ENCODE data around the gene GCK.

The GCK gene

DNA sequence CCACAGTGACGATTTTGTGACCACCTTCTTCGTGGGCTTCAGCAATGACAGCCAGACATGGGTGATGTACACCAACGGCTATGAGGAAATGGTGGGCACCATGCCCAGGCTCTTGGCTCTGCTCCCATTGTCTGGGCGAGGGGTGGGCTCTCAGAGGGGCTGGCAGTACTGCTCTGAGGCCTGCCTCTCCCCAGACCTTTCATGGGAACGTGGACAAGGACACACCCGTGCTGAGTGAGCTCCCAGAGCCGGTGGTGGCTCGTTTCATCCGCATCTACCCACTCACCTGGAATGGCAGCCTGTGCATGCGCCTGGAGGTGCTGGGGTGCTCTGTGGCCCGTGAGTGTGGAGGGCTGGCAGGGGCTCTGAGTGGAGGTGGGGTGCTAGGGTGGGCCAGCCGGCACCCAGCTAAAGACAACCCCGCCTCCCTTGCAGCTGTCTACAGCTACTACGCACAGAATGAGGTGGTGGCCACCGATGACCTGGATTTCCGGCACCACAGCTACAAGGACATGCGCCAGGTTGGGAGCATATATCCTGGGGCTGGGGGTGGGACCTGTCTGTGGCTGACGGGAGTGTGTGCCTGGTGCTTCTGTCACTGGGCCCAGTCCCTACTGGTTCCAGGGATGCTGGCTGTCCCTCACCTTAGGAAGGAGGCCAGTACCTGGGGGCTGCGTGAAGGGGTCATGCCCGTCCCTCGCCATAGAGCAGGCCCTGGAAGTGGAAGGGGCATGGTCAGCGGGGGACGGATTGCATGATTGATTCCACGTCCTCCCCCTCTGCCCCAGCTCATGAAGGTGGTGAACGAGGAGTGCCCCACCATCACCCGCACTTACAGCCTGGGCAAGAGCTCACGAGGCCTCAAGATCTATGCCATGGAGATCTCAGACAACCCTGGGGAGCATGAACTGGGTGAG is 78.3 kb downstream of the GCK start:
- H3K4me3 ChIP-seq (ENCODE audit: low read depth, low read length): no peak overlapping the region
- TF ChIP-seq, protein P1, sequence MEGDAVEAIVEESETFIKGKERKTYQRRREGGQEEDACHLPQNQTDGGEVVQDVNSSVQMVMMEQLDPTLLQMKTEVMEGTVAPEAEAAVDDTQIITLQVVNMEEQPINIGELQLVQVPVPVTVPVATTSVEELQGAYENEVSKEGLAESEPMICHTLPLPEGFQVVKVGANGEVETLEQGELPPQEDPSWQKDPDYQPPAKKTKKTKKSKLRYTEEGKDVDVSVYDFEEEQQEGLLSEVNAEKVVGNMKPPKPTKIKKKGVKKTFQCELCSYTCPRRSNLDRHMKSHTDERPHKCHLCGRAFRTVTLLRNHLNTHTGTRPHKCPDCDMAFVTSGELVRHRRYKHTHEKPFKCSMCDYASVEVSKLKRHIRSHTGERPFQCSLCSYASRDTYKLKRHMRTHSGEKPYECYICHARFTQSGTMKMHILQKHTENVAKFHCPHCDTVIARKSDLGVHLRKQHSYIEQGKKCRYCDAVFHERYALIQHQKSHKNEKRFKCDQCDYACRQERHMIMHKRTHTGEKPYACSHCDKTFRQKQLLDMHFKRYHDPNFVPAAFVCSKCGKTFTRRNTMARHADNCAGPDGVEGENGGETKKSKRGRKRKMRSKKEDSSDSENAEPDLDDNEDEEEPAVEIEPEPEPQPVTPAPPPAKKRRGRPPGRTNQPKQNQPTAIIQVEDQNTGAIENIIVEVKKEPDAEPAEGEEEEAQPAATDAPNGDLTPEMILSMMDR (IDR thresholded peaks at IDR 0.05; ENCODE audit: insufficient read depth, low read length, missing control alignments): no peak
- ChIA-PET POLR2A (interaction anchor here (1.1 to 1.2 kb wide), 2 partner anchors 12 kb away, joined by 3 read pairs; partner anchors contain the start of gene POLD2), CTCF (interaction anchor here (2.5 kb wide), 1 partner anchor 11 kb away, joined by 8 read pairs; no protein-coding TSS in a partner anchor)
- DNase-seq (ENCODE audit: low read depth, low spot score): no peak

DNA sequence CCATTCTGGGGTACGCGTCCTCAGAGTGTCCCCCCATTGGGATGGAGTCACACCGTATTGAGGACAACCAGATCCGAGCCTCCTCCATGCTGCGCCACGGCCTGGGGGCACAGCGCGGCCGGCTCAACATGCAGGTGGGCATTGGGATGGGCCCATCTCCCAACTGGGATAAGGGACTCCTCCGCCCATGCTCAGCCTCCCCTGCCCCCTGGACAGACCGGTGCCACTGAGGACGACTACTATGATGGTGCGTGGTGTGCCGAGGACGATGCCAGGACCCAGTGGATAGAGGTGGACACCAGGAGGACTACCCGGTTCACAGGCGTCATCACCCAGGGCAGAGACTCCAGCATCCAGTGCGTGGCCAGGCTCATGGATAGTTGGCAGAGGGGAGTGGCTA is 79.2 kb downstream of the GCK start:
- H3K4me3 ChIP-seq (ENCODE audit: low read depth, low read length): no peak overlapping the region
- POLR2A ChIA-PET: interaction anchor here (1.1 to 1.2 kb wide), 2 partner anchors 11 to 13 kb away, joined by 3 read pairs; partner anchors contain the start of gene POLD2
- TF ChIP-seq, protein P1 (IDR thresholded peaks at IDR 0.05; ENCODE audit: insufficient read depth, low read length, missing control alignments): no peak
- no peak for DNase-seq (ENCODE audit: low read depth, low spot score)
- CTCF ChIA-PET: interaction anchor here (1.0 to 2.5 kb wide), 2 partner anchors 10 to 28 kb away, joined by 3 to 8 read pairs; no protein-coding TSS in a partner anchor

DNA sequence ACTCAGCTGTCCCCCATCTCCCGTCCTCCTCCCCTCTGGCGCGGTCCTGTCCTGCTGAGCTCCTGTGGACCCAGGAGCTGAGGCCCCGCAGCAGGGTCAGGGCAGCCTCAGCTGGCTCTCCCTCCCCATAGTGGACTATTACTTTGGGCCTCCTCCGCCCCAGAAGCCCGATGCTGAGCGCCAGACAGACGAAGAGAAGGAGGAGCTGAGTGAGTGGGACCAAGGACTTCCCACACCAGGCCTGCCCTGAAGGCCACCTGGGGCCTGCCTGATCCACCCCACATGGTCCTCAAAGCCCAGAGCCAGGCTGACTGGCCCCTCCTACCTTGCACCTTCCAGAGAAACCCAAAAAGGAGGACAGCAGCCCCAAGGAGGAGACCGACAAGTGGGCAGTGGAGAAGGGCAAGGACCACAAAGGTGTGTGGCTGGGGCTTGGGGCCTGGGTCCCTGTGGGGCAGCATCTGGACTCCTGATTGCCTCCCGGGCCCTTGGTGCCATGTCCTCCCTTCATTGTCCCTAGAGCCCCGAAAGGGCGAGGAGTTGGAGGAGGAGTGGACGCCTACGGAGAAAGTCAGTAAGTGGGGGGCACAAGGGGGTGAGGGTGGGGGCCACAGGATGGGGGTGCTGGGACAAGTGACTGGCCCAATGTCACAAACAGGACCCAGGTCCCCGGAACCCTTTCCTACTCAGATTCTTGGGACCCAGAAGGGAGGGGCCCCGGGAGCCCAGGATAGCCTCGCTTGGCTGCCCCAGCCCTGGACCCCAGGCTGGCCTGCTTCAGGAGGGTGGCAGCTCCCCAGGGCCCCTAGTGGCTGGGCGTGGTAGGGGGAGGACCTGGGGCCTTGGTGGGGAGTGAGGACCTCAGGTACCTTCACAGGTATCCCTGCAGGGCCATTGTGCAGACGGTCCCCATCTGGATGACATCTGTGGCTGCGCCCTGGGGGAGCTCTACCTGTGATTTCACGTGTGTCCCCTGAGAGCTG is 80.2 kb downstream of the GCK start:
- TF ChIP-seq, protein P1 (IDR thresholded peaks at IDR 0.05; ENCODE audit: insufficient read depth, low read length, missing control alignments): no peak
- ChIA-PET CTCF (interaction anchor here (1.0 to 2.5 kb wide), 2 partner anchors 9 to 28 kb away, joined by 3 to 8 read pairs; no protein-coding TSS in a partner anchor), POLR2A (interaction anchor here (0.7 to 1.2 kb wide), 2 partner anchors 8 to 10 kb away, joined by 3 to 4 read pairs; no protein-coding TSS in a partner anchor)
- DNase-seq (ENCODE audit: low read depth, low spot score): no peak
- no peak overlapping the region for H3K4me3 ChIP-seq (ENCODE audit: low read depth, low read length)

DNA sequence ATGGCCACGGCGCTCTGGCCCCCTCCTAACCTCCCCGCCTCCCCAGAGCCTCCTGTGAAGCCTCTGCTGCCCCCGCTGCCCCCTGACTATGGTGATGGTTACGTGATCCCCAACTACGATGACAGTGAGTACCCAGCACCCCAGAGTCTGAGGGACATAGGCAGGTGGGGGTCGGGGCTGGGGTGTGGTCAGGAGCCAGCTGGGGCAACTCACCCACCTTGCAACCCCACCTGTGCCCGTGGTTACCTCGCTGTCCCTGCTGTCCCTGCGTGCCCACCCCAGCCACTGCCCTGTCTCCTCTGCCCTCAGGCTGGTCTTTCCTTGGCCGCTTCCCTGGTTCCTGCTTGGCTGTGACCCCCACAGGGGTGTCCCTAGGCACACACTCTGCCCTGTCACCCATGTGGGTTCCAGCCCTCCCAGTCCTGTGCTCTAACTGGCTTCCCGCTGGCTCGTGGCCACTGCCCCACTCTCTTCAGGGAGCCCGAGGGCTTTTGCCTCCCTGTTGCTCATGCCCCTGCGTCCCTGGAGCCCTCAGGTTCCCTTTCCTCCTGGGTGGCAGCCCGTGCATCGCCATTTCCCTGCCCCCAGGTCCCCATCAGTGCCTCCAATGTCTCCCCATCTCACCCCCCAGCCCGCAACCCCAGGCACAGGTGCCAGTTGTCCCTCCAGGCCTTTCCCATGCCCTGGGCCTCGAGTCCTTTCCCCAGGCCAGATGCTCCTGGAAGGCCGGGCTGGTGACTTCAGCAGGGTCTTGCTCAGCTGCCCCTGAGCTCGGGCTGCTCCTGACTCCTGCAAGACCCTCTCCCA is 81.1 kb downstream of the GCK start:
- CTCF ChIA-PET: interaction anchor here (0.9 to 1.6 kb wide), 2 partner anchors 9 to 12 kb away, joined by 4 to 5 read pairs; no protein-coding TSS in a partner anchor

More for the DNA sequence above, 81.1 kb downstream of the GCK start:
- H3K4me3 ChIP-seq (ENCODE audit: low read depth, low read length): no peak overlapping the region
- POLR2A ChIA-PET: interaction anchor here (0.7 kb wide), 1 partner anchor 9 kb away, joined by 4 read pairs; no protein-coding TSS in a partner anchor
- TF ChIP-seq, protein P1 (IDR thresholded peaks at IDR 0.05; ENCODE audit: insufficient read depth, low read length, missing control alignments): no peak
- DNase-seq (ENCODE audit: low read depth, low spot score): no peak
